ENCODE measurements around the gene SLC25A42. TPM values are rescaled to one million over a fixed set of nuclear protein-coding genes. Genes with fewer than 3 reads are reported as not detected.
A peak's percentile ranks its signal among the peaks of the same experiment; 100 is the strongest.

The SLC25A42 gene
- polyA plus RNA-seq, 1 donor = 12.9 TPM

- H3K9me3 ChIP-seq (ENCODE audit: control insufficient read depth, low read depth, low read length) = no peaks in the 10 kb centered on the region
- H3K27ac ChIP-seq (ENCODE audit: low read length) = peak overlapping the region; percentile 73
- no peaks in the 10 kb centered on the region for H3K27me3 ChIP-seq (ENCODE audit: control insufficient read depth, insufficient read depth, low read length)
- H3K36me3 ChIP-seq (ENCODE audit: control insufficient read depth, insufficient read depth, low read length) = peaks cover 34% of the 10 kb centered on the region
- WGBS (ENCODE audit: insufficient coverage, low lambda C conversion rate) = no CpG with 5 or more reads among the region's 31 CpGs
- H3K4me1 ChIP-seq (ENCODE audit: control insufficient read depth, insufficient read depth, low read length) = peaks cover 13% of the 10 kb centered on the region
- DNase-seq = peak; percentile 55 to 79
- peak overlapping the region; percentile 89 for H3K4me3 ChIP-seq (ENCODE audit: low read length)
Measured at GRCh38 chr19:19032420-19033175, 31.2 kb upstream of the SLC25A42 start.

GRCh38 chr19:19033176-19033425 lies 30.7 kb upstream of the SLC25A42 start:
- Histone ChIP-seq H3K9me3 (ENCODE audit: control insufficient read depth, low read depth, low read length) (no peaks in the 10 kb centered on the region), H3K4me1 (ENCODE audit: control insufficient read depth, insufficient read depth, low read length) (peaks cover 13% of the 10 kb centered on the region), H3K4me3 (ENCODE audit: low read length) (peak overlapping the region; percentile 89), H3K27me3 (ENCODE audit: control insufficient read depth, insufficient read depth, low read length) (no peaks in the 10 kb centered on the region), H3K36me3 (ENCODE audit: control insufficient read depth, insufficient read depth, low read length) (peaks cover 33% of the 10 kb centered on the region), H3K27ac (ENCODE audit: low read length) (peak overlapping the region; percentile 73)
- WGBS (ENCODE audit: insufficient coverage, low lambda C conversion rate) = no CpG with 5 or more reads among the region's 32 CpGs
- DNase-seq = no peak

- Histone ChIP-seq H3K4me3 (ENCODE audit: low read length) (peak within 1 kb of the TSS; percentile 89), H3K27ac (ENCODE audit: low read length) (peak within 1 kb of the TSS; percentile 86), H3K36me3 (ENCODE audit: control insufficient read depth, insufficient read depth, low read length) (peaks cover 28% of the 10 kb centered on the region), H3K27me3 (ENCODE audit: control insufficient read depth, insufficient read depth, low read length) (no peaks in the 10 kb centered on the region), H3K4me1 (ENCODE audit: control insufficient read depth, insufficient read depth, low read length) (peaks cover 13% of the 10 kb centered on the region), H3K9me3 (ENCODE audit: control insufficient read depth, low read depth, low read length) (no peaks in the 10 kb centered on the region)
- peak; percentile 87 to 95 for DNase-seq
- WGBS (ENCODE audit: insufficient coverage, low lambda C conversion rate) = no CpG with 5 or more reads among the region's 94 CpGs
Measured at GRCh38 chr19:19033426-19034203, 30.2 kb upstream of the SLC25A42 start, which contains the start of the genes ARMC6 and SUGP2. Gene ARMC6 (plus strand): TSS chr19:19033603. CDS start chr19:19034210, 607 bp downstream. Gene SUGP2 (minus strand): TSS chr19:19033517. CDS start chr19:19031071, 2,446 bp downstream.

GRCh38 chr19:19034204-19034624 lies 29.6 kb upstream of the SLC25A42 start:
- peaks cover 24% of the 10 kb centered on the region for H3K36me3 ChIP-seq (ENCODE audit: control insufficient read depth, insufficient read depth, low read length)
- H3K27ac ChIP-seq (ENCODE audit: low read length) = peak overlapping the region; percentile 86
- H3K4me1 ChIP-seq (ENCODE audit: control insufficient read depth, insufficient read depth, low read length) = peaks cover 13% of the 10 kb centered on the region

DNA sequence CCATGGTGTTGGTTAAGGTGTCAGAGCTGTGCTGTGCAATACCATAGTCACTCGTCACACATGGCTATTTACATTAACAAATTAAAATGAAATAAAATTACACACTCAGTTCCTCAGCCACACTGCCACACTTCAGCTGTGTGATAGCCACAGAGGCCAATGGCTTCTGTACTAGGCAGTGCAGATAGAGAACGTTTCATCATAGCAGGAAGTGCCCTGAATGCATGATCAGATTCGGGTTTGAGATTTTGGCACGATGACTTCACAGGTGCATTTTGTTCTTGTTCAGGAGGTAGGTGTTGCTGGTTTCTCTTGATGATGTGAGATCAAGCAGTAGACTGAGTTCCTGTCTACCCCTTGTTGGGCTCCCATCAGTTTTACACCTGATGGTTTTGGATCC lies 23.9 kb upstream of the SLC25A42 start:
- Histone ChIP-seq H3K27ac (ENCODE audit: low read length) (no peak overlapping the region), H3K9me3 (ENCODE audit: control insufficient read depth, low read depth, low read length) (no peaks in the 10 kb centered on the region), H3K4me1 (ENCODE audit: control insufficient read depth, insufficient read depth, low read length) (no peaks in the 10 kb centered on the region), H3K4me3 (ENCODE audit: low read length) (no peak overlapping the region), H3K27me3 (ENCODE audit: control insufficient read depth, insufficient read depth, low read length) (no peaks in the 10 kb centered on the region), H3K36me3 (ENCODE audit: control insufficient read depth, insufficient read depth, low read length) (peaks cover 29% of the 10 kb centered on the region)
- no peak for DNase-seq
- WGBS (ENCODE audit: insufficient coverage, low lambda C conversion rate) = no CpG with 5 or more reads among the region's 4 CpGs

More at GRCh38 chr19:19034204-19034624, 29.6 kb upstream of the SLC25A42 start:
- H3K9me3 ChIP-seq (ENCODE audit: control insufficient read depth, low read depth, low read length) = no peaks in the 10 kb centered on the region
- no CpG with 5 or more reads among the region's 10 CpGs for WGBS (ENCODE audit: insufficient coverage, low lambda C conversion rate)
- peak; percentile 65 to 83 for DNase-seq
- peak overlapping the region; percentile 67 for H3K4me3 ChIP-seq (ENCODE audit: low read length)
- H3K27me3 ChIP-seq (ENCODE audit: control insufficient read depth, insufficient read depth, low read length) = no peaks in the 10 kb centered on the region

DNA sequence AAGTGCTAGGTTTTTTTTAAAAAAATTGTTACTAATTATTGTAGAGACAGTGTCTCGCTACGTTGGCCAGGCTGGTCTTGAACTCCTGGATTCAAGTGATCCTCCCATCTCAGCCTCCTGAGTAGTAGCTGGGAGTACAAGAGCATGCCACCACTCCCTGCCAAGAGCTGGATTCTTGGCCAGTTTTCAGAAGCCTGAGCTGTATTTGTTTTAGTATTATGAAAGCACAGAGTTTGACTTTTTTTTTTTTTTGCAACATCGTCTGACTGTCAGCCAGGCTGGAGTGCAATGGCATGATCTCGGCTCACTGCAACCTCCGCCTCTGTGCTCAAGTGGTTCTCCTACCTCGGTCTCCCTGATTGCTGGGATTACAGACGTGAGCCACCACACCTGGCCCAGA lies 23.4 kb upstream of the SLC25A42 start:
- Histone ChIP-seq H3K27me3 (ENCODE audit: control insufficient read depth, insufficient read depth, low read length) (no peaks in the 10 kb centered on the region), H3K4me1 (ENCODE audit: control insufficient read depth, insufficient read depth, low read length) (no peaks in the 10 kb centered on the region), H3K9me3 (ENCODE audit: control insufficient read depth, low read depth, low read length) (no peaks in the 10 kb centered on the region), H3K4me3 (ENCODE audit: low read length) (no peak overlapping the region), H3K36me3 (ENCODE audit: control insufficient read depth, insufficient read depth, low read length) (peaks cover 29% of the 10 kb centered on the region), H3K27ac (ENCODE audit: low read length) (no peak overlapping the region)
- DNase-seq = no peak
- WGBS (ENCODE audit: insufficient coverage, low lambda C conversion rate) = 80% methylated on average over 1 of the region's 7 CpGs

DNA sequence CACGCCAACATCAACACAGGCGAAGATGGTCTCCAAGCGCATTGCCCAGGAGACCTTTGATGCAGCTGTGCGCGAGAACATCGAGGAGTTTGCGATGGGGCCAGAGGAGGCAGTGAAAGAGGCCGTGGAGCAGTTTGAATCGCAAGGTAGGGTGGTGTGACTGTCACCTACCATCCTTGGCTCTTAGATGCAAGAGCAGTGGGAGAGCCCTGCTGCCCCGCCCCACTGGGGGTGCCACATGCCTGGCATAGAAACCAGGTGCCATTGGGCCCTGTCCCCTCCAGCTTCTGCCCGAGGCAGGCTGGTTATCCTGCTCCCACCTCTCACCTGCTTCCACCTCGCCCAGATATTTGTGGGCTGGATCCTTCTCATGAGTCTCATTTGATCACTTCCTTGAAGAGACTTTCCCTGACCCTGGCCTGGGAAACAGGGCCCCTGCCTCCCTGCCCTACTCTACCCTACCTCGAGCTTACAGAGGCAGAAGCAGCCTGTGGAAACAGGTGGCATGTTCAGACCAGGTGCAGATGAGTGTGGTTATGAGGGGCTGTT lies 21.0 kb upstream of the SLC25A42 start:
- WGBS (ENCODE audit: insufficient coverage, low lambda C conversion rate) = no CpG with 5 or more reads among the region's 13 CpGs

GRCh38 chr19:19043481-19043880 lies 20.3 kb upstream of the SLC25A42 start:
- H3K4me1 ChIP-seq (ENCODE audit: control insufficient read depth, insufficient read depth, low read length) = no peaks in the 10 kb centered on the region
- peaks cover 28% of the 10 kb centered on the region for H3K36me3 ChIP-seq (ENCODE audit: control insufficient read depth, insufficient read depth, low read length)
- WGBS (ENCODE audit: insufficient coverage, low lambda C conversion rate) = no CpG with 5 or more reads among the region's 6 CpGs
- no peak for DNase-seq
- H3K27ac ChIP-seq (ENCODE audit: low read length) = no peak overlapping the region
- H3K9me3 ChIP-seq (ENCODE audit: control insufficient read depth, low read depth, low read length) = no peaks in the 10 kb centered on the region
- H3K27me3 ChIP-seq (ENCODE audit: control insufficient read depth, insufficient read depth, low read length) = no peaks in the 10 kb centered on the region
- no peak overlapping the region for H3K4me3 ChIP-seq (ENCODE audit: low read length)

More for the DNA sequence above, 21.0 kb upstream of the SLC25A42 start:
- H3K4me3 ChIP-seq (ENCODE audit: low read length) = no peak overlapping the region
- no peak overlapping the region for H3K27ac ChIP-seq (ENCODE audit: low read length)
- no peaks in the 10 kb centered on the region for H3K9me3 ChIP-seq (ENCODE audit: control insufficient read depth, low read depth, low read length)
- no peaks in the 10 kb centered on the region for H3K27me3 ChIP-seq (ENCODE audit: control insufficient read depth, insufficient read depth, low read length)
- no peaks in the 10 kb centered on the region for H3K4me1 ChIP-seq (ENCODE audit: control insufficient read depth, insufficient read depth, low read length)
- peaks cover 29% of the 10 kb centered on the region for H3K36me3 ChIP-seq (ENCODE audit: control insufficient read depth, insufficient read depth, low read length)
- DNase-seq = no peak

DNA sequence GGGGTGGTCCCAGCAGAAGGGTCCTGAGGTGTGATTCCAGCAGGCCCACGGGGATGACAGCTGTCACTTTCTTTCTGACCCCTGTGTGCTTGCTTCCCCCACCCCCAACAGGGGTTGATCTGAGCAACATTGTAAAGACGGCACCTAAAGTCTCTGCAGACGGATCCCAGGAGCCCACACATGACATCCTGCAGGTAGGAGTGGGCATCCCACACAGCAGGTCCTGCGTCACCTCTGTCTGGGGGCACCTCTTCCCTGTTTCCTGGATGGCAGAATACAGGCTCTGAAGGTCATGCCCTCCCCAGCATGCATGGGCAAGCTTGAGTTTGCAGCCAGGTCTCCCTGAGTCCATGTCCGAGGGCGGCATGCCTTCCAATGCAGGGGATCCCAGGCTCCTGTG lies 19.9 kb upstream of the SLC25A42 start:
- H3K9me3 ChIP-seq (ENCODE audit: control insufficient read depth, low read depth, low read length) = no peaks in the 10 kb centered on the region
- no peaks in the 10 kb centered on the region for H3K4me1 ChIP-seq (ENCODE audit: control insufficient read depth, insufficient read depth, low read length)
- H3K36me3 ChIP-seq (ENCODE audit: control insufficient read depth, insufficient read depth, low read length) = peaks cover 28% of the 10 kb centered on the region
- H3K4me3 ChIP-seq (ENCODE audit: low read length) = no peak overlapping the region
- DNase-seq = no peak
- no CpG with 5 or more reads among the region's 6 CpGs for WGBS (ENCODE audit: insufficient coverage, low lambda C conversion rate)
- no peaks in the 10 kb centered on the region for H3K27me3 ChIP-seq (ENCODE audit: control insufficient read depth, insufficient read depth, low read length)
- H3K27ac ChIP-seq (ENCODE audit: low read length) = no peak overlapping the region

GRCh38 chr19:19049406-19049805 lies 14.4 kb upstream of the SLC25A42 start:
- Histone ChIP-seq H3K36me3 (ENCODE audit: control insufficient read depth, insufficient read depth, low read length) (peaks cover 52% of the 10 kb centered on the region), H3K27me3 (ENCODE audit: control insufficient read depth, insufficient read depth, low read length) (no peaks in the 10 kb centered on the region), H3K4me3 (ENCODE audit: low read length) (no peak overlapping the region), H3K9me3 (ENCODE audit: control insufficient read depth, low read depth, low read length) (no peaks in the 10 kb centered on the region), H3K27ac (ENCODE audit: low read length) (no peak overlapping the region), H3K4me1 (ENCODE audit: control insufficient read depth, insufficient read depth, low read length) (no peaks in the 10 kb centered on the region)
- no peak for DNase-seq
- WGBS (ENCODE audit: insufficient coverage, low lambda C conversion rate) = 100% methylated on average over 1 of the region's 2 CpGs
